ENCODE data around the gene SPI1. TPM values are rescaled to one million over a fixed set of nuclear protein-coding genes. Genes with fewer than 3 reads are reported as not detected.

SPI1 gene
- total RNA-seq, 1 experiment from 2014 or later: 0.31 TPM

GRCh38 chr11:47376525-47377371 lies 1.6 kb downstream of the SPI1 start:
- ChIA-PET CTCF (no interaction called here), POLR2A (no interaction called here)
- H3K4me1 ChIP-seq (ENCODE audit: control insufficient read depth, insufficient read depth, low read length): no peaks in the 10 kb centered on the region; the same call in 1 of the 2 replicates
- H3K36me3 ChIP-seq (ENCODE audit: control insufficient read depth, insufficient read depth, low read length): no peaks in the 10 kb centered on the region
- TF ChIP-seq TCF7L2 (IDR thresholded peaks at IDR 0.05; ENCODE audit: low read depth, low read length) (no peak), REST (IDR thresholded peaks at IDR 0.05; ENCODE audit: insufficient read depth in 1 of 2, low read depth in 2 of 2, low read length in 1 of 2) (no peak), CTCF (IDR thresholded peaks at IDR 0.05) (no peak), SIN3A (IDR thresholded peaks at IDR 0.05; ENCODE audit: borderline replicate concordance, insufficient read depth, low read depth, low read length) (no peak), POLR2AphosphoS5 (IDR thresholded peaks at IDR 0.05; ENCODE audit: low read depth, low read length) (no peak)
- no peak overlapping the region for H3K4me3 ChIP-seq (ENCODE audit: low read depth in 2 of 2, low read length in 2 of 2)
- no peaks in the 10 kb centered on the region for H3K27me3 ChIP-seq (ENCODE audit: control insufficient read depth, insufficient read depth, low read length)
- intact Hi-C loops (cut with micrococcal nuclease; ENCODE audit: unreplicated experiment): no loop called here
- no peak overlapping the region for H3K27ac ChIP-seq (ENCODE audit: low read length)
- no peaks in the 10 kb centered on the region for H3K9me3 ChIP-seq (ENCODE audit: control insufficient read depth, insufficient read depth, low read depth, low read length)
- in situ Hi-C loops (cut with HindIII; ENCODE audit: low pct_unique_long_range_greater_than_20kb, low sequenced_read_pairs): no loop called here
- ATAC-seq (0 out of 2 replicates have a peak, but pooled peaks have one; percentile 27), DNase-seq (ENCODE audit: low read depth, low spot score) (no peak)
- BruUV-seq (replicated peaks): no TSS peak

GRCh38 chr11:47376107-47376524 lies 2.2 kb downstream of the SPI1 start:
- no peaks in the 10 kb centered on the region; the same call in 1 of the 2 replicates for H3K4me1 ChIP-seq (ENCODE audit: control insufficient read depth, insufficient read depth, low read length)
- BruUV-seq (replicated peaks): no TSS peak
- ATAC-seq: peak; percentile 29; the same call in 1 of the 2 replicates
- no peaks in the 10 kb centered on the region for H3K36me3 ChIP-seq (ENCODE audit: control insufficient read depth, insufficient read depth, low read length)
- H3K27ac ChIP-seq (ENCODE audit: low read length): no peak overlapping the region
- no peaks in the 10 kb centered on the region for H3K27me3 ChIP-seq (ENCODE audit: control insufficient read depth, insufficient read depth, low read length)
- no peak for TF ChIP-seq REST (IDR thresholded peaks at IDR 0.05; ENCODE audit: insufficient read depth in 1 of 2, low read depth in 2 of 2, low read length in 1 of 2)
- intact Hi-C loops (cut with micrococcal nuclease; ENCODE audit: unreplicated experiment) (no loop called here), in situ Hi-C loops (cut with HindIII; ENCODE audit: low pct_unique_long_range_greater_than_20kb, low sequenced_read_pairs) (no loop called here)
- POLR2A ChIA-PET: no interaction called here
- CTCF ChIA-PET: no interaction called here
- no peak overlapping the region for H3K4me3 ChIP-seq (ENCODE audit: low read depth in 2 of 2, low read length in 2 of 2)
- no peaks in the 10 kb centered on the region for H3K9me3 ChIP-seq (ENCODE audit: control insufficient read depth, insufficient read depth, low read depth, low read length)
- DNase-seq (ENCODE audit: low read depth, low spot score): no peak
